Glomerular visceral epithelial cell (primary cell): Measurements from ENCODE around the gene EFTUD2.
"Not testable (repeated sequence)": the region's sequence is repeated elsewhere in the genome, so short reads cannot be mapped to it uniquely, and the experiment has no call there.

Experiments used
- DNase-seq: peaks from one replicate; pipeline ENCODE4 v3.0.0-alpha.2; 2016; ENCODE audit errors: extremely low spot score

The EFTUD2 gene

GRCh38 chr17:44808656-44809388, 90.4 kb downstream of the EFTUD2 start:
- not testable (repeated sequence) for DNase-seq

GRCh38 chr17:44808156-44808555, 91.1 kb downstream of the EFTUD2 start:
- DNase-seq = no peak

GRCh38 chr17:44807817-44808155, 91.5 kb downstream of the EFTUD2 start:
- no peak for DNase-seq

GRCh38 chr17:44807093-44807816, 92.0 kb downstream of the EFTUD2 start:
- no peak for DNase-seq

- no peak for DNase-seq
Measured at GRCh38 chr17:44804302-44805089, 94.7 kb downstream of the EFTUD2 start.

GRCh38 chr17:44801880-44802279, 97.4 kb downstream of the EFTUD2 start:
- DNase-seq = no peak
